PC-9 (cell line): ENCODE results near the gene SLC46A3.

ENCODE experiments used
- EZH2 ChIP-seq: fragments of 200-600 bp; sonication (generic); IDR thresholded peaks from 2 replicates; pipeline ENCODE4 v1.8.0; 2017; ENCODE audit warnings: antibody characterized with exemption, low read depth
- TF ChIP-seq, protein P1 (sequence below): fragments of 200-600 bp; sonication (generic); conservative IDR thresholded peaks from 2 replicates; pipeline ENCODE4 v1.6.1; 2017; ENCODE audit warnings: mixed run types, antibody characterized with exemption, mild to moderate bottlenecking, moderate library complexity

DNA sequence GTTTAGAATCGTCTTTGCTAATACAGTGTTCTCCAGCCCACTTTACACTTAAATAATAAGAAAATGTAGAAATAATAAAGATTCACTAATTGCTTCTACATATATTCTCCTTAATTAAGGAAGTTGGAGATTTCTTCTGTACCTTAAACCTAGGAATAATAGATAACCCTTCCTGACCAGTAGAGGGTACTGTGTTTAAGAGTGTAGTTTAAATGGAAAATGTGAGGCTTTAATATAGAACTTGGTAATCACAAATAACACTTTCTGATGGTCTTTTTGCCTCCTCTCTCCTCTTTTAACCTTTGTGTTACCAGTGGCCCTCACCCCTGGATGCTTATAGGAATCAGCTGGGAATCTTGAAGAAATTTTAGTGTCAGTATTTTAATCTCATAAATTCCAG lies 39.1 kb downstream of the SLC46A3 start:
- TF ChIP-seq, protein P1, sequence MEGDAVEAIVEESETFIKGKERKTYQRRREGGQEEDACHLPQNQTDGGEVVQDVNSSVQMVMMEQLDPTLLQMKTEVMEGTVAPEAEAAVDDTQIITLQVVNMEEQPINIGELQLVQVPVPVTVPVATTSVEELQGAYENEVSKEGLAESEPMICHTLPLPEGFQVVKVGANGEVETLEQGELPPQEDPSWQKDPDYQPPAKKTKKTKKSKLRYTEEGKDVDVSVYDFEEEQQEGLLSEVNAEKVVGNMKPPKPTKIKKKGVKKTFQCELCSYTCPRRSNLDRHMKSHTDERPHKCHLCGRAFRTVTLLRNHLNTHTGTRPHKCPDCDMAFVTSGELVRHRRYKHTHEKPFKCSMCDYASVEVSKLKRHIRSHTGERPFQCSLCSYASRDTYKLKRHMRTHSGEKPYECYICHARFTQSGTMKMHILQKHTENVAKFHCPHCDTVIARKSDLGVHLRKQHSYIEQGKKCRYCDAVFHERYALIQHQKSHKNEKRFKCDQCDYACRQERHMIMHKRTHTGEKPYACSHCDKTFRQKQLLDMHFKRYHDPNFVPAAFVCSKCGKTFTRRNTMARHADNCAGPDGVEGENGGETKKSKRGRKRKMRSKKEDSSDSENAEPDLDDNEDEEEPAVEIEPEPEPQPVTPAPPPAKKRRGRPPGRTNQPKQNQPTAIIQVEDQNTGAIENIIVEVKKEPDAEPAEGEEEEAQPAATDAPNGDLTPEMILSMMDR, result peak; percentile 65
- TF ChIP-seq EZH2, result no peak
